OCI-LY7 (cell line): Measurements from ENCODE around the gene MCTP2. TPM values are rescaled to one million over a fixed set of nuclear protein-coding genes. Genes with fewer than 3 reads are reported as not detected.

Experiments used
- BruUV-seq: library from RNA; stranded (reverse); fragments of 400-500 nt; replicated peaks from 2 replicates; lab custom pipeline; 2021; lab: Mats Ljungman, UMichigan
- CTCF ChIA-PET: fragments of 300-600 bp; sonication (Branson Sonifier 250); formaldehyde crosslinking; loops from one replicate; lab custom pipeline; 2022; ENCODE audit warnings: antibody characterized with exemption; ENCODE audit not compliant: unreplicated experiment; lab: Charles Lee
- POLR2A ChIA-PET: fragments of 300-600 bp; sonication (Branson Sonifier 250); formaldehyde crosslinking; loops from one replicate; lab custom pipeline; 2022; ENCODE audit warnings: antibody characterized with exemption; lab: Charles Lee
- DNase-seq: peaks from one replicate; pipeline ENCODE4 v3.0.0-alpha.2; 2015; ENCODE audit warnings: low spot score
- H2AFZ ChIP-seq: fragments of 200-600 bp; sonication (generic), shearing (Covaris generic); 2 replicates; pipeline ENCODE4 v1.6.1; 2014; ENCODE audit warnings: mild to moderate bottlenecking, antibody characterized with exemption, low read length, moderate library complexity
- H3K27ac ChIP-seq: fragments of 200-600 bp; sonication (generic); 2 replicates; pipeline ENCODE4 v1.5.1; 2014; ENCODE audit warnings: mixed run types, low read depth, mild to moderate bottlenecking, moderate library complexity, low read length, inconsistent platforms; ENCODE audit not compliant: poor library complexity, severe bottlenecking
- H3K36me3 ChIP-seq: fragments of 200-600 bp; sonication (generic); 2 replicates; pipeline ENCODE4 v1.6.1; 2014; ENCODE audit warnings: mild to moderate bottlenecking, antibody characterized with exemption, low read length, moderate library complexity, mixed read lengths; ENCODE audit not compliant: insufficient read depth
- H3K4me1 ChIP-seq: fragments of 200-600 bp; sonication (generic); 2 replicates; pipeline ENCODE4 v1.5.1; 2014; ENCODE audit warnings: mild to moderate bottlenecking, low read length; ENCODE audit not compliant: insufficient read depth, poor library complexity, severe bottlenecking
- H3K4me2 ChIP-seq: fragments of 200-600 bp; sonication (generic); 2 replicates; pipeline ENCODE4 v1.6.1; 2014; ENCODE audit warnings: mild to moderate bottlenecking, low read length
- H3K4me3 ChIP-seq: fragments of 200-600 bp; sonication (generic); 2 replicates; pipeline ENCODE4 v1.5.1; 2014; ENCODE audit warnings: mild to moderate bottlenecking, low read depth, low read length; ENCODE audit not compliant: poor library complexity, severe bottlenecking
- H3K79me2 ChIP-seq: fragments of 200-600 bp; sonication (generic); 2 replicates; pipeline ENCODE4 v1.6.1; 2016; ENCODE audit warnings: low read depth, mild to moderate bottlenecking, low read length, moderate library complexity, mixed read lengths; ENCODE audit not compliant: insufficient read depth
- H3K9me2 ChIP-seq: fragments of 200-600 bp; sonication (generic); 2 replicates; pipeline ENCODE4 v1.6.1; 2016; ENCODE audit warnings: mild to moderate bottlenecking, low read length, mixed read lengths; ENCODE audit not compliant: insufficient read depth
- H3K9me3 ChIP-seq: fragments of 200-600 bp; sonication (generic); 2 replicates; pipeline ENCODE4 v1.6.1; 2014; ENCODE audit warnings: mild to moderate bottlenecking, mixed run types, low read length, mixed read lengths
- H4K20me1 ChIP-seq: fragments of 200-600 bp; sonication (generic); 2 replicates; pipeline ENCODE4 v1.6.1; 2014; ENCODE audit warnings: mild to moderate bottlenecking, antibody characterized with exemption, low read length, moderate library complexity, mixed read lengths; ENCODE audit not compliant: insufficient read depth
- CTCF ChIP-seq: fragments of 200-600 bp; sonication (generic); conservative IDR thresholded peaks from 2 replicates; pipeline ENCODE4 v1.5.1; 2014; ENCODE audit warnings: mild to moderate bottlenecking, antibody characterized with exemption, low read length, moderate library complexity, mixed read lengths
- EZH2phosphoT487 ChIP-seq: fragments of 200-600 bp; sonication (generic); IDR thresholded peaks from 2 replicates; pipeline ENCODE4 v1.6.1; 2018; ENCODE audit warnings: low read depth, borderline replicate concordance, mild to moderate bottlenecking, mixed run types, antibody characterized with exemption, low read length, moderate library complexity, mixed read lengths
- intact Hi-C: fragments of 100-400 bp; cut with micrococcal nuclease; formaldehyde crosslinking; loops from one replicate; pipeline ENCODE4 v1.10.0; 2022; ENCODE audit not compliant: unreplicated experiment
- total RNA-seq, 2 experiments: library from RNA; depleted of rRNA in 1 of 2; stranded (reverse); fragments of >200 nt in 1 of 2; shearing (Covaris generic) in 1 of 2; gene quantifications; 2 replicates each; pipeline ENCODE4 v1.2.3, GENCODE V29; 2014 to 2022

MCTP2 gene
- total RNA-seq, 2 experiments from 2014 or later: 73.2 to 90.6 TPM

GRCh38 chr15:94367726-94368535, 136.6 kb downstream of the MCTP2 start:
- H3K36me3 ChIP-seq: peaks cover 67% of the 10 kb centered on the region
- H3K9me2 ChIP-seq: no peaks in the 10 kb centered on the region
- DNase-seq: no peak
- H3K4me2 ChIP-seq: no peak overlapping the region
- no peaks in the 10 kb centered on the region for H4K20me1 ChIP-seq
- ChIA-PET POLR2A (no interaction called here), CTCF (no interaction called here)
- no peaks in the 10 kb centered on the region for H3K4me1 ChIP-seq
- BruUV-seq: no TSS peak
- no peak for TF ChIP-seq CTCF
- no peak for TF ChIP-seq EZH2phosphoT487
- no peaks in the 10 kb centered on the region for H3K79me2 ChIP-seq
- H3K9me3 ChIP-seq: no peaks in the 10 kb centered on the region
- no peak overlapping the region for H2AFZ ChIP-seq
- no peak overlapping the region for H3K4me3 ChIP-seq
- no peak overlapping the region for H3K27ac ChIP-seq
- intact Hi-C loops: no loop called here

GRCh38 chr15:94370206-94370935, 139.0 kb downstream of the MCTP2 start:
- no peaks in the 10 kb centered on the region for H3K9me3 ChIP-seq
- no peaks in the 10 kb centered on the region for H3K79me2 ChIP-seq
- H3K27ac ChIP-seq: no peak overlapping the region
- no peak overlapping the region for H2AFZ ChIP-seq
- no peak overlapping the region for H3K4me2 ChIP-seq
- H3K4me1 ChIP-seq: no peaks in the 10 kb centered on the region
- ChIA-PET CTCF (no interaction called here), POLR2A (interaction anchor here (1.2 kb wide), 1 partner anchor 19 kb away, joined by 3 read pairs; no protein-coding TSS in a partner anchor)
- no TSS peak for BruUV-seq
- no peak for TF ChIP-seq CTCF
- TF ChIP-seq EZH2phosphoT487: no peak
- peaks cover 79% of the 10 kb centered on the region for H3K36me3 ChIP-seq
- DNase-seq: no peak
- intact Hi-C loops: no loop called here
- no peaks in the 10 kb centered on the region for H4K20me1 ChIP-seq
- H3K9me2 ChIP-seq: no peaks in the 10 kb centered on the region
- H3K4me3 ChIP-seq: no peak overlapping the region

GRCh38 chr15:94370936-94371285, 139.6 kb downstream of the MCTP2 start:
- Histone ChIP-seq H3K4me2 (no peak overlapping the region), H4K20me1 (no peaks in the 10 kb centered on the region), H3K4me3 (no peak overlapping the region), H3K9me2 (no peaks in the 10 kb centered on the region), H3K79me2 (no peaks in the 10 kb centered on the region), H3K27ac (no peak overlapping the region), H3K36me3 (peaks cover 84% of the 10 kb centered on the region), H3K9me3 (no peaks in the 10 kb centered on the region), H2AFZ (no peak overlapping the region), H3K4me1 (no peaks in the 10 kb centered on the region)
- ChIA-PET POLR2A (no interaction called here), CTCF (no interaction called here)
- BruUV-seq: no TSS peak
- intact Hi-C loops: no loop called here
- no peak for DNase-seq
- no peak for TF ChIP-seq CTCF
- no peak for TF ChIP-seq EZH2phosphoT487
